PC-9 (cell line): Measurements from ENCODE around the gene EYS. TPM values are rescaled to one million over a fixed set of nuclear protein-coding genes. Genes with fewer than 3 reads are reported as not detected.

ENCODE experiments used
- BruUV-seq: library from RNA; stranded (reverse); fragments of 400-500 nt; replicated peaks from 2 replicates; lab custom pipeline; 2021; lab: Mats Ljungman, UMichigan
- CTCF ChIA-PET: fragments of 300-600 bp; sonication (Branson Sonifier 250); formaldehyde crosslinking; loops from one replicate; lab custom pipeline; 2022; ENCODE audit warnings: antibody characterized with exemption; lab: Charles Lee
- POLR2A ChIA-PET: fragments of 300-600 bp; sonication (Branson Sonifier 250); formaldehyde crosslinking; loops from one replicate; lab custom pipeline; 2022; ENCODE audit warnings: antibody characterized with exemption; ENCODE audit not compliant: unreplicated experiment; lab: Charles Lee
- DNase-seq, 2 experiments: peaks; one replicate each; pipeline versions ENCODE4 v3.0.0 to v3.0.0-alpha.2; 2015 to 2022; ENCODE audit warnings: mixed read lengths in 1 of 2
- H2AFZ ChIP-seq: fragments of 200-600 bp; sonication (generic); 2 replicates; pipeline ENCODE4 v1.8.1; 2017; ENCODE audit warnings: antibody characterized with exemption
- H3F3A ChIP-seq: fragments of 200-600 bp; sonication (generic); 2 replicates; pipeline ENCODE4 v1.8.1; 2017; ENCODE audit warnings: antibody characterized with exemption, mild to moderate bottlenecking, low read depth; ENCODE audit not compliant: insufficient read depth
- H3K27ac ChIP-seq: fragments of 200-600 bp; sonication (generic); 2 replicates; pipeline ENCODE4 v1.6.1; 2016; ENCODE audit warnings: mixed run types
- H3K27me3 ChIP-seq: fragments of 200-600 bp; sonication (generic); 2 replicates; pipeline ENCODE4 v1.6.1; 2016; ENCODE audit warnings: low read depth, mixed run types; ENCODE audit not compliant: insufficient read depth
- H3K36me3 ChIP-seq: fragments of 200-600 bp; sonication (generic); 2 replicates; pipeline ENCODE4 v1.6.1; 2016; ENCODE audit warnings: low read depth, mixed run types
- H3K4me1 ChIP-seq: fragments of 200-600 bp; sonication (generic); replicated peaks from 2 replicates; pipeline ENCODE4 v1.6.1; 2016; ENCODE audit warnings: mixed run types; ENCODE audit not compliant: insufficient read depth
- H3K4me2 ChIP-seq: fragments of 200-600 bp; sonication (generic); 2 replicates; pipeline ENCODE4 v1.6.1; 2017; ENCODE audit warnings: mixed run types
- H3K4me3 ChIP-seq: fragments of 200-600 bp; sonication (generic); 2 replicates; pipeline ENCODE4 v1.6.1; 2016; ENCODE audit warnings: mixed run types
- H3K79me2 ChIP-seq: fragments of 200-600 bp; sonication (generic); 2 replicates; pipeline ENCODE4 v1.6.1; 2017; ENCODE audit warnings: low read depth, mixed run types
- H3K9me2 ChIP-seq: fragments of 200-600 bp; sonication (generic); 2 replicates; pipeline ENCODE4 v1.8.1; 2017; ENCODE audit warnings: mild to moderate bottlenecking; ENCODE audit not compliant: insufficient read depth
- H3K9me3 ChIP-seq: fragments of 200-600 bp; sonication (generic); 2 replicates; pipeline ENCODE4 v1.8.1; 2016; ENCODE audit warnings: low read depth; ENCODE audit not compliant: insufficient read depth
- H4K20me1 ChIP-seq: fragments of 200-600 bp; sonication (generic); 2 replicates; pipeline ENCODE4 v1.8.1; 2017; ENCODE audit not compliant: insufficient read depth
- EZH2 ChIP-seq: fragments of 200-600 bp; sonication (generic); IDR thresholded peaks from 2 replicates; pipeline ENCODE4 v1.8.0; 2017; ENCODE audit warnings: antibody characterized with exemption, low read depth
- intact Hi-C: fragments of 100-400 bp; cut with micrococcal nuclease; formaldehyde crosslinking; loops from one replicate; pipeline ENCODE4 v1.10.0; 2022; ENCODE audit not compliant: unreplicated experiment
- total RNA-seq: library from RNA; stranded (reverse); gene quantifications from 2 replicates; pipeline ENCODE4 v1.2.3, GENCODE V29; 2021
- TF ChIP-seq, protein P1 (sequence below): fragments of 200-600 bp; sonication (generic); conservative IDR thresholded peaks from 2 replicates; pipeline ENCODE4 v1.6.1; 2017; ENCODE audit warnings: mixed run types, antibody characterized with exemption, mild to moderate bottlenecking, moderate library complexity

Gene EYS
- total RNA-seq, 1 experiment from 2014 or later = not detected

DNA sequence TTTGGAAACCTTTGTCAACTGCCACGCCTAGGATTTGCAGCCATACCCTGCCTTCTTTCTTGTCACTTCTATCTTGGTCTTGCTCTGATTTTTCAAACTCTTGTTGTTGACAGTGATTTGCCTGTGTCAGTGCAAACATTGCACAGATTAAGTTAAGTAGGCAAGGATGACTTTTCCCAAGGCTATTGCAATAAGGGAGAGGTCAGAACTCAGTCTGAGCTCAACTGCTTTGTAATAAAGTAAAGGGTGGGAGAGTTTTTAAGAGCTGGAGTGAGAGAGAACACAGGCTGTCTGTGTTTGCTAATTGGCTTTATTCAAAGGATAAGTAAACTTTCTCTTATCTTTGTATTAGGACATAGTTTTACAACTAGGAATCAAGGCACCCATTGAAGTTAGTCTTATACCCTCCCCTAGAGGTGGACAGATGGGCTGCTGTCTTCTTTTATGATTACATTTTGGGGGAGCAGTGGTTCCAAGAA, 1622.8 kb downstream of the EYS start:
- no peaks in the 10 kb centered on the region for H3K79me2 ChIP-seq
- no peaks in the 10 kb centered on the region for H3K9me2 ChIP-seq
- no peak for TF ChIP-seq EZH2
- TF ChIP-seq, protein P1, sequence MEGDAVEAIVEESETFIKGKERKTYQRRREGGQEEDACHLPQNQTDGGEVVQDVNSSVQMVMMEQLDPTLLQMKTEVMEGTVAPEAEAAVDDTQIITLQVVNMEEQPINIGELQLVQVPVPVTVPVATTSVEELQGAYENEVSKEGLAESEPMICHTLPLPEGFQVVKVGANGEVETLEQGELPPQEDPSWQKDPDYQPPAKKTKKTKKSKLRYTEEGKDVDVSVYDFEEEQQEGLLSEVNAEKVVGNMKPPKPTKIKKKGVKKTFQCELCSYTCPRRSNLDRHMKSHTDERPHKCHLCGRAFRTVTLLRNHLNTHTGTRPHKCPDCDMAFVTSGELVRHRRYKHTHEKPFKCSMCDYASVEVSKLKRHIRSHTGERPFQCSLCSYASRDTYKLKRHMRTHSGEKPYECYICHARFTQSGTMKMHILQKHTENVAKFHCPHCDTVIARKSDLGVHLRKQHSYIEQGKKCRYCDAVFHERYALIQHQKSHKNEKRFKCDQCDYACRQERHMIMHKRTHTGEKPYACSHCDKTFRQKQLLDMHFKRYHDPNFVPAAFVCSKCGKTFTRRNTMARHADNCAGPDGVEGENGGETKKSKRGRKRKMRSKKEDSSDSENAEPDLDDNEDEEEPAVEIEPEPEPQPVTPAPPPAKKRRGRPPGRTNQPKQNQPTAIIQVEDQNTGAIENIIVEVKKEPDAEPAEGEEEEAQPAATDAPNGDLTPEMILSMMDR = no peak
- no peak for DNase-seq
- no peaks in the 10 kb centered on the region for H3K36me3 ChIP-seq
- H3K4me3 ChIP-seq = no peak overlapping the region
- no peak overlapping the region for H2AFZ ChIP-seq
- CTCF ChIA-PET = no interaction called here
- H3K27me3 ChIP-seq = no peaks in the 10 kb centered on the region
- H3K27ac ChIP-seq = no peak overlapping the region
- H3K4me2 ChIP-seq = no peak overlapping the region
- no peaks in the 10 kb centered on the region for H4K20me1 ChIP-seq
- no TSS peak for BruUV-seq
- intact Hi-C loops = no loop called here
- no peaks in the 10 kb centered on the region for H3K4me1 ChIP-seq
- no peaks in the 10 kb centered on the region for H3F3A ChIP-seq
- POLR2A ChIA-PET = no interaction called here
- no peaks in the 10 kb centered on the region for H3K9me3 ChIP-seq

DNA sequence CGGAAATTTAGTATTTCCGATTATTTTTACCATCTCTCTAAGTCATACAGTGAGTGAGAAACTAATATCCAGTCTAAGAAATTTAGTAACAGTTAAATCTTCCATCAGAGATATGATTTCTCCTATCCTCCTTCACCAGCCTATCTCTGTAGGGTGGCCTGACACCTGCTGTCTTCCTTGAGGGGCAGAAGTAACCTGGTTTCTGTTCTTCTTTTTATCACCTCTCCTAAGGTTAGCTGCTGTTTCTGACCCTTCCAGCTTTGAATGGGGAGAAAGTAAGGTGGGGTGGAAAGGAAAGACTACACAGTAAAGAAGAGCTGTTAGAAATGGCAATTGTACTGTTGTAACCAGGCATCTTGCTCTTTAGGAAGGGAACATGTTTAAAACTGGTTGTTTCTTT, 1623.8 kb downstream of the EYS start:
- no peaks in the 10 kb centered on the region for H3K9me2 ChIP-seq

DNA sequence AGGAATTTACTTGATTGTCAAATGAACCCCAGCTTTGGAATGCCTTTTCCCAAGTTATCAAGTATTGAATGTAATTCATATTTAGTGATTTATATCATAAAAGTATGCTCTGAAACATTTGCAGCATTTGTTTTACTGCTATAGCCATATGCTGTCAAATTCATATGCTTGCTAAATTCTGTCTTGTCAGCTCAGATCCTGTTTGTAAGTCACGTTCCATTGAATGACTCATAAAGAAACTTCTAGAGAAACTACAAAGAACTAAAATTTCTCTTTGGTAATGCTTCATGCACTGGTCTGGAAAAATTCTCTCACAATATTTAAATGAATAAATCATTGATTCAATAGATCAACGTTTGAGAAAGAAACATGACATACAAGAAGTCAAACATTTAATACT, 1625.6 kb downstream of the EYS start:
- no peaks in the 10 kb centered on the region for H3K36me3 ChIP-seq
- H2AFZ ChIP-seq = no peak overlapping the region
- H4K20me1 ChIP-seq = no peaks in the 10 kb centered on the region
- H3K4me1 ChIP-seq = no peaks in the 10 kb centered on the region
- no peaks in the 10 kb centered on the region for H3K9me3 ChIP-seq
- TF ChIP-seq EZH2 = no peak
- TF ChIP-seq, protein P1 = no peak
- POLR2A ChIA-PET = no interaction called here
- H3K4me3 ChIP-seq = no peak overlapping the region
- no peak overlapping the region for H3K27ac ChIP-seq
- intact Hi-C loops = no loop called here
- H3F3A ChIP-seq = no peaks in the 10 kb centered on the region
- no peaks in the 10 kb centered on the region for H3K79me2 ChIP-seq
- CTCF ChIA-PET = no interaction called here
- no peak overlapping the region for H3K4me2 ChIP-seq
- H3K9me2 ChIP-seq = no peaks in the 10 kb centered on the region
- DNase-seq = no peak
- H3K27me3 ChIP-seq = no peaks in the 10 kb centered on the region
- BruUV-seq = no TSS peak

More for the DNA sequence above, 1623.8 kb downstream of the EYS start:
- no peak for DNase-seq
- POLR2A ChIA-PET = no interaction called here
- no peak overlapping the region for H3K4me2 ChIP-seq
- H3K27ac ChIP-seq = no peak overlapping the region
- BruUV-seq = no TSS peak
- H4K20me1 ChIP-seq = no peaks in the 10 kb centered on the region
- no peaks in the 10 kb centered on the region for H3K36me3 ChIP-seq
- CTCF ChIA-PET = no interaction called here
- TF ChIP-seq, protein P1 = no peak
- TF ChIP-seq EZH2 = no peak
- no peaks in the 10 kb centered on the region for H3F3A ChIP-seq
- no peak overlapping the region for H2AFZ ChIP-seq
- H3K27me3 ChIP-seq = no peaks in the 10 kb centered on the region
- no peaks in the 10 kb centered on the region for H3K9me3 ChIP-seq
- intact Hi-C loops = no loop called here
- no peaks in the 10 kb centered on the region for H3K79me2 ChIP-seq
- H3K4me1 ChIP-seq = no peaks in the 10 kb centered on the region
- no peak overlapping the region for H3K4me3 ChIP-seq
